HepG2 (cell line): ENCODE results near the gene TFAP2A. TPM values are rescaled to one million over a fixed set of nuclear protein-coding genes. Genes with fewer than 3 reads are reported as not detected.

Experiments
- ATAC-seq: fragments of 200-7000 bp; cut with Tn5 transposase; 3 replicates; pipeline ENCODE4 v1.9.1; 2020; ENCODE audit warnings: mild to moderate bottlenecking, moderate library complexity
- BruUV-seq: library from RNA; stranded (reverse); fragments of 400-500 nt; replicated peaks from 2 replicates; lab custom pipeline; 2021; lab: Mats Ljungman, UMichigan
- CTCF ChIA-PET: fragments of 300-600 bp; formaldehyde crosslinking; extraction: SDS; loops from one replicate; lab custom pipeline; 2021; ENCODE audit warnings: low total read pairs, inconsistent platforms, low intra/inter-chr PET ratio; lab: Yijun Ruan, JAX
- POLR2A ChIA-PET: fragments of 350-600 bp; sonication (Branson Sonifier 250); formaldehyde crosslinking; loops from one replicate; lab custom pipeline; 2020; ENCODE audit warnings: antibody characterized with exemption, inconsistent platforms; lab: Yijun Ruan, JAX
- DNase-seq: peaks from one replicate; pipeline ENCODE4 v3.0.0-alpha.2; 2015; ENCODE audit warnings: low spot score
- FAIRE-seq: peaks from 3 replicates; lab custom pipeline; 2011; peaks lifted over from hg19 to GRCh38; lab: Jason Lieb, UNC
- H2AFZ ChIP-seq: one replicate; pipeline ENCODE4 v1.6.1; 2011; ENCODE audit warnings: low read length, inconsistent platforms
- H3K27ac ChIP-seq: fragments of 300-600 bp; 3 replicates; pipeline ENCODE4 v1.8.0; 2011; ENCODE audit warnings: mixed run types, mild to moderate bottlenecking, mixed read lengths, low read length, inconsistent platforms; ENCODE audit not compliant: insufficient read depth; ENCODE audit errors: extremely low read length
- H3K27me3 ChIP-seq, 2 experiments: fragments of 200-600 bp in 1 of 2; 2 replicates in 1 of 2; 3 replicates in 1 of 2; pipeline versions ENCODE4 v1.6.0 to v1.8.0; 2011; ENCODE audit warnings: low read length in 2 of 2, mild to moderate bottlenecking in 2 of 2, moderate library complexity in 2 of 2, inconsistent platforms in 1 of 2; ENCODE audit not compliant: insufficient read depth in 2 of 2, control insufficient read depth in 1 of 2
- H3K36me3 ChIP-seq, 2 experiments: fragments of 200-600 bp in 1 of 2; replicated peaks in 1 of 2; 2 replicates in 1 of 2; 3 replicates in 1 of 2; pipeline versions ENCODE4 v1.5.1 to v1.8.0; 2011; ENCODE audit warnings: low read length in 2 of 2, inconsistent platforms in 1 of 2; ENCODE audit not compliant: insufficient read depth in 2 of 2, control insufficient read depth in 1 of 2
- H3K4me1 ChIP-seq: 2 replicates; pipeline ENCODE4 v1.5.1; 2012; ENCODE audit warnings: low read length, inconsistent platforms; ENCODE audit not compliant: insufficient read depth
- H3K4me2 ChIP-seq: 2 replicates; pipeline ENCODE4 v1.6.0; 2011; ENCODE audit warnings: low read depth, low read length, inconsistent platforms
- H3K4me3 ChIP-seq, 3 experiments: fragments of 200-600 bp in 1 of 3; sonication (generic), shearing (Covaris generic) in 1 of 3; replicated peaks in 1 of 3; 2 replicates each; pipeline ENCODE4 v1.5.1; 2011 to 2016; ENCODE audit warnings: low read length in 3 of 3, inconsistent platforms in 2 of 3, low read depth in 2 of 3, mild to moderate bottlenecking in 2 of 3, control low read depth in 1 of 3, mixed read lengths in 1 of 3; ENCODE audit not compliant: insufficient read depth in 1 of 3
- H3K79me2 ChIP-seq: one replicate; pipeline ENCODE4 v1.6.1; 2011; ENCODE audit warnings: low read length, inconsistent platforms; ENCODE audit not compliant: insufficient read depth
- H3K9ac ChIP-seq: 2 replicates; pipeline ENCODE4 v1.6.0; 2011; ENCODE audit warnings: mild to moderate bottlenecking, low read depth, low read length, inconsistent platforms; ENCODE audit not compliant: insufficient read depth
- H3K9me3 ChIP-seq: 2 replicates; pipeline ENCODE4 v1.5.1; 2012; ENCODE audit warnings: mild to moderate bottlenecking, low read length
- H4K20me1 ChIP-seq: 2 replicates; pipeline ENCODE4 v1.6.0; 2011; ENCODE audit warnings: inconsistent platforms, mild to moderate bottlenecking, low read length, moderate library complexity; ENCODE audit not compliant: insufficient read depth
- BORCS8-MEF2B ChIP-seq: sonication (generic); formaldehyde crosslinking; IDR thresholded peaks from 2 replicates; pipeline ENCODE4 v1.8.0; 2022; ENCODE audit warnings: mild to moderate bottlenecking, missing genetic modification reagents
- CCDC6 ChIP-seq: sonication (generic); formaldehyde crosslinking; IDR thresholded peaks from 2 replicates; pipeline ENCODE4 v1.8.1; 2022; ENCODE audit warnings: mild to moderate bottlenecking, missing genetic modification reagents, moderate library complexity
- ELF4 ChIP-seq: sonication (generic); formaldehyde crosslinking; IDR thresholded peaks from 2 replicates; pipeline ENCODE4 v1.5.0; 2020; ENCODE audit warnings: missing genetic modification reagents, mild to moderate bottlenecking, moderate library complexity, borderline replicate concordance
- HOXA7 ChIP-seq: sonication (generic); formaldehyde crosslinking; IDR thresholded peaks from 2 replicates; pipeline ENCODE4 v1.8.1; 2022; ENCODE audit warnings: mild to moderate bottlenecking, missing genetic modification reagents, moderate library complexity
- MED1 ChIP-seq: sonication (generic); formaldehyde crosslinking; IDR thresholded peaks from 2 replicates; pipeline ENCODE4 v1.4.0; 2020; ENCODE audit warnings: missing genetic modification reagents
- MED8 ChIP-seq: sonication (generic); formaldehyde crosslinking; IDR thresholded peaks from 2 replicates; pipeline ENCODE4 v1.8.1; 2023; ENCODE audit warnings: mild to moderate bottlenecking, missing genetic modification reagents; ENCODE audit not compliant: insufficient replicate concordance
- PLSCR1 ChIP-seq: sonication (generic); formaldehyde crosslinking; IDR thresholded peaks from 2 replicates; pipeline ENCODE4 v1.5.0; 2020; ENCODE audit warnings: missing genetic modification reagents, mild to moderate bottlenecking, borderline replicate concordance
- POLR2A ChIP-seq, 2 experiments: IDR thresholded peaks; 2 replicates each; pipeline ENCODE4 v1.6.1; 2011; ENCODE audit warnings: low read depth in 2 of 2, low read length in 2 of 2, mild to moderate bottlenecking in 1 of 2, moderate library complexity in 1 of 2; ENCODE audit not compliant: insufficient read depth in 1 of 2
- RAD21 ChIP-seq: fragments of 450-650 bp; formaldehyde crosslinking; IDR thresholded peaks from 2 replicates; pipeline ENCODE4 v1.5.0; 2020; ENCODE audit warnings: mild to moderate bottlenecking
- SPEN ChIP-seq: sonication (generic); formaldehyde crosslinking; IDR thresholded peaks from 2 replicates; pipeline ENCODE4 v1.5.1; 2020; ENCODE audit warnings: low read depth, mild to moderate bottlenecking, missing genetic modification reagents
- TBL1XR1 ChIP-seq: fragments of 150-350 bp; IDR thresholded peaks from 2 replicates; pipeline ENCODE4 v1.6.1; 2014; ENCODE audit warnings: borderline replicate concordance, low read length; ENCODE audit not compliant: partially characterized antibody
- YEATS4 ChIP-seq: sonication (generic); formaldehyde crosslinking; IDR thresholded peaks from 2 replicates; pipeline ENCODE4 v1.4.0; 2020; ENCODE audit warnings: missing genetic modification reagents, borderline replicate concordance
- ZNF121 ChIP-seq: sonication (generic); formaldehyde crosslinking; IDR thresholded peaks from 2 replicates; pipeline ENCODE4 v1.5.0; 2020; ENCODE audit warnings: mild to moderate bottlenecking, missing genetic modification reagents
- ZNF235 ChIP-seq: sonication (generic); formaldehyde crosslinking; IDR thresholded peaks from 2 replicates; pipeline ENCODE4 v1.8.1; 2023; ENCODE audit warnings: mild to moderate bottlenecking, missing genetic modification reagents, borderline replicate concordance
- ZNF276 ChIP-seq: sonication (generic); formaldehyde crosslinking; IDR thresholded peaks from 2 replicates; pipeline ENCODE4 v1.4.0; 2020; ENCODE audit warnings: mild to moderate bottlenecking, low read depth, missing genetic modification reagents
- ZNF431 ChIP-seq: sonication (generic); formaldehyde crosslinking; IDR thresholded peaks from 2 replicates; pipeline ENCODE4 v1.9.0; 2022; ENCODE audit warnings: missing genetic modification reagents, low read depth, mild to moderate bottlenecking, borderline replicate concordance
- ZNF792 ChIP-seq: IDR thresholded peaks from 2 replicates; pipeline ENCODE4 v1.6.1; 2016
- WGBS: methylation state at CpG from one replicate; pipeline ENCODE4 v1.1.6; 2017; ENCODE audit warnings: low lambda C conversion rate; 5-methylcytosine and 5-hydroxymethylcytosine counted together
- in situ Hi-C: cut with HindIII; loops from 2 replicates; pipeline ENCODE4 v1.10.0; 2017; ENCODE audit warnings: low pct_unique_long_range_greater_than_20kb; ENCODE audit not compliant: extremely low pct_ligation_motif_present
- intact Hi-C: fragments of 100-400 bp; cut with micrococcal nuclease; formaldehyde crosslinking; loops from one replicate; pipeline ENCODE4 v1.10.0; 2022; ENCODE audit not compliant: unreplicated experiment
- polyA plus RNA-seq, 8 experiments: library from polyadenylated mRNA; depleted of rRNA in 3 of 8; stranded (reverse) in 7 of 8; unstranded in 1 of 8; fragments of >200 nt; fragmentation: Illumina TruSeq in 4 of 8; extraction: Trizol in 4 of 8; gene quantifications; 2 replicates each; pipeline versions ENCODE4 v1.2.1 to v1.2.3, GENCODE V29; 2011 to 2016; ENCODE audit warnings: low read depth in 4 of 8, missing spikeins in 1 of 8, mixed read lengths in 1 of 8; ENCODE audit not compliant: insufficient read depth in 1 of 8
- total RNA-seq, 5 experiments: library from RNA; depleted of rRNA; stranded (reverse); fragments of >200 nt; fragmentation: Illumina TruSeq; extraction: Trizol; gene quantifications; 2 replicates each; pipeline ENCODE4 v1.2.3, GENCODE V29; 2016; ENCODE audit warnings: low read depth in 1 of 5
- TF ChIP-seq, protein P1 (sequence below): sonication (generic); formaldehyde crosslinking; IDR thresholded peaks from 2 replicates; pipeline ENCODE4 v1.4.0; 2020; ENCODE audit warnings: missing genetic modification reagents

TFAP2A gene
- total and polyA plus RNA-seq, 2 of the 13 experiments (the other 11 are each of a cell fraction or from before 2014, with no cell fraction given), result not detected

- no TSS peak for BruUV-seq
- H2AFZ ChIP-seq, result no peak overlapping the region
- H3K79me2 ChIP-seq, result no peaks in the 10 kb centered on the region
- no peaks in the 10 kb centered on the region for H3K4me1 ChIP-seq
- WGBS, result 28% methylated on average over 24 of the region's 31 CpGs
- no peak overlapping the region for H3K4me3 ChIP-seq
- intact Hi-C loops, result no loop called here
- peaks cover 19 to 100% of the 10 kb centered on the region in 2 experiments for H3K27me3 ChIP-seq
- no peak overlapping the region for H3K4me2 ChIP-seq
- H3K9me3 ChIP-seq, result no peaks in the 10 kb centered on the region
- H3K36me3 ChIP-seq, result no peaks in the 10 kb centered on the region
- H4K20me1 ChIP-seq, result no peaks in the 10 kb centered on the region; the same call in 1 of the 2 replicates
- no peak overlapping the region for H3K9ac ChIP-seq
- no peak for TF ChIP-seq MED8 (CRISPR knock-in tag)
- no peak for TF ChIP-seq YEATS4 (CRISPR knock-in tag)
- TF ChIP-seq RAD21 (CRISPR knock-in tag), result no peak
- no peak for TF ChIP-seq HOXA7
- no peak for TF ChIP-seq CCDC6 (CRISPR knock-in tag)
- no peak for TF ChIP-seq MED1 (CRISPR knock-in tag)
- TF ChIP-seq TBL1XR1, result no peak
- TF ChIP-seq ZNF431 (CRISPR knock-in tag), result no peak
- TF ChIP-seq ZNF121 (CRISPR knock-in tag), result no peak
- TF ChIP-seq, protein P1, sequence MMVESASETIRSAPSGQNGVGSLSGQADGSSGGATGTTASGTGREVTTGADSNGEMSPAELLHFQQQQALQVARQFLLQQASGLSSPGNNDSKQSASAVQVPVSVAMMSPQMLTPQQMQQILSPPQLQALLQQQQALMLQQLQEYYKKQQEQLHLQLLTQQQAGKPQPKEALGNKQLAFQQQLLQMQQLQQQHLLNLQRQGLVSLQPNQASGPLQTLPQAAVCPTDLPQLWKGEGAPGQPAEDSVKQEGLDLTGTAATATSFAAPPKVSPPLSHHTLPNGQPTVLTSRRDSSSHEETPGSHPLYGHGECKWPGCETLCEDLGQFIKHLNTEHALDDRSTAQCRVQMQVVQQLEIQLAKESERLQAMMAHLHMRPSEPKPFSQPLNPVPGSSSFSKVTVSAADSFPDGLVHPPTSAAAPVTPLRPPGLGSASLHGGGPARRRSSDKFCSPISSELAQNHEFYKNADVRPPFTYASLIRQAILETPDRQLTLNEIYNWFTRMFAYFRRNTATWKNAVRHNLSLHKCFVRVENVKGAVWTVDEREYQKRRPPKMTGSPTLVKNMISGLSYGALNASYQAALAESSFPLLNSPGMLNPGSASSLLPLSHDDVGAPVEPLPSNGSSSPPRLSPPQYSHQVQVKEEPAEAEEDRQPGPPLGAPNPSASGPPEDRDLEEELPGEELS (CRISPR knock-in tag), result no peak
- no peak for TF ChIP-seq ZNF792
- no peak for TF ChIP-seq ZNF235 (CRISPR knock-in tag)
- TF ChIP-seq ZNF276 (CRISPR knock-in tag), result no peak
- no peak for TF ChIP-seq SPEN (CRISPR knock-in tag)
- no peak for TF ChIP-seq BORCS8-MEF2B
- TF ChIP-seq ELF4 (CRISPR knock-in tag), result no peak
- no peak for TF ChIP-seq PLSCR1 (CRISPR knock-in tag)
- TF ChIP-seq POLR2A (IDR thresholded peaks at IDR 0.05; ENCODE audit: insufficient read depth in 1 of 2, low read depth in 2 of 2, low read length in 2 of 2), result no peak
- in situ Hi-C loops, result loop anchor here (10.0 kb wide), 1 partner anchor 1165 kb away; no protein-coding TSS in a partner anchor
- H3K27ac ChIP-seq, result no peak overlapping the region
- no peak for ATAC-seq
- ChIA-PET CTCF (no interaction called here), POLR2A (no interaction called here)
- FAIRE-seq, result no peak
- no peak for DNase-seq
Measured at GRCh38 chr6:10419749-10420545, 5.1 kb upstream of the TFAP2A start.
